HG02943 (cell line): ENCODE results near the gene NKIRAS2.

Experiments
- ATAC-seq: cut with Tn5 transposase; IDR thresholded peaks from one replicate; pipeline ENCODE4 v1.9.1; 2021; ENCODE audit warnings: mild to moderate bottlenecking, low read depth, moderate library complexity; ENCODE audit not compliant: unreplicated experiment

The NKIRAS2 gene

GRCh38 chr17:42053731-42054500 lies 34.0 kb downstream of the NKIRAS2 start:
- ATAC-seq = no peak

- no peak for ATAC-seq
These were observed 35.1 kb downstream of the NKIRAS2 start for GRCh38 chr17:42055027-42055426.

GRCh38 chr17:42055496-42055895 lies 35.6 kb downstream of the NKIRAS2 start:
- no peak for ATAC-seq

- ATAC-seq = no peak
These were observed 36.7 kb downstream of the NKIRAS2 start for GRCh38 chr17:42056635-42057034.

- no peak for ATAC-seq
These were observed 38.2 kb downstream of the NKIRAS2 start for GRCh38 chr17:42058063-42058462.

- no peak for ATAC-seq
These were observed 39.9 kb downstream of the NKIRAS2 start for GRCh38 chr17:42059815-42060214.

GRCh38 chr17:42060231-42060630 lies 40.3 kb downstream of the NKIRAS2 start:
- no peak for ATAC-seq

- no peak for ATAC-seq
These were observed 42.0 kb downstream of the NKIRAS2 start for GRCh38 chr17:42061646-42062487.

- ATAC-seq = no peak
These were observed 42.8 kb downstream of the NKIRAS2 start for GRCh38 chr17:42062681-42063080.

- ATAC-seq = no peak
These were observed 45.3 kb downstream of the NKIRAS2 start for GRCh38 chr17:42065201-42065600.

GRCh38 chr17:42067371-42068091 lies 47.6 kb downstream of the NKIRAS2 start:
- no peak for ATAC-seq

- no peak for ATAC-seq
These were observed 49.1 kb downstream of the NKIRAS2 start for GRCh38 chr17:42068979-42069378.

- ATAC-seq = no peak
These were observed 51.9 kb downstream of the NKIRAS2 start for GRCh38 chr17:42071810-42072209.

GRCh38 chr17:42072323-42073187 lies 52.7 kb downstream of the NKIRAS2 start:
- ATAC-seq = no peak
